ENCODE measurements around the gene MVB12B.

MVB12B gene

GRCh38 chr9:126403397-126403796, 76.8 kb downstream of the MVB12B start:
- H3K4me3 Mint-ChIP-seq: no peak overlapping the region
- H3K4me1 Mint-ChIP-seq: peaks cover 17% of the 10 kb centered on the region
- no peak overlapping the region for H3K27ac Mint-ChIP-seq (ENCODE audit: low read depth)
- peaks cover 18% of the 10 kb centered on the region for H3K36me3 Mint-ChIP-seq (ENCODE audit: insufficient read depth)
- no peak for ATAC-seq (replicated peaks; ENCODE audit: extremely low read depth, poor library complexity, severe bottlenecking)
- H3K27me3 Mint-ChIP-seq: no peaks in the 10 kb centered on the region
- no peak for DNase-seq (ENCODE audit: low spot score in 2 of 2)
- no peaks in the 10 kb centered on the region for H3K9me3 Mint-ChIP-seq

- peaks cover 20% of the 10 kb centered on the region for H3K4me1 Mint-ChIP-seq
- DNase-seq (ENCODE audit: low spot score in 2 of 2): no peak
- no peaks in the 10 kb centered on the region for H3K27me3 Mint-ChIP-seq
- no peak for ATAC-seq (replicated peaks; ENCODE audit: extremely low read depth, poor library complexity, severe bottlenecking)
- H3K9me3 Mint-ChIP-seq: no peaks in the 10 kb centered on the region
- H3K4me3 Mint-ChIP-seq: no peak overlapping the region
- H3K27ac Mint-ChIP-seq (ENCODE audit: low read depth): no peak overlapping the region
- H3K36me3 Mint-ChIP-seq (ENCODE audit: insufficient read depth): peaks cover 18% of the 10 kb centered on the region
Observed at GRCh38 chr9:126404459-126404858, 77.8 kb downstream of the MVB12B start.

GRCh38 chr9:126406075-126406667, 79.5 kb downstream of the MVB12B start:
- no peak for ATAC-seq (replicated peaks; ENCODE audit: extremely low read depth, poor library complexity, severe bottlenecking)
- DNase-seq (ENCODE audit: low spot score in 2 of 2): no peak
- Mint-ChIP-seq H3K36me3 (ENCODE audit: insufficient read depth) (peaks cover 21% of the 10 kb centered on the region), H3K27ac (ENCODE audit: low read depth) (peak overlapping the region; percentile 67), H3K4me3 (no peak overlapping the region), H3K27me3 (no peaks in the 10 kb centered on the region), H3K4me1 (peaks cover 30% of the 10 kb centered on the region), H3K9me3 (no peaks in the 10 kb centered on the region)

DNA sequence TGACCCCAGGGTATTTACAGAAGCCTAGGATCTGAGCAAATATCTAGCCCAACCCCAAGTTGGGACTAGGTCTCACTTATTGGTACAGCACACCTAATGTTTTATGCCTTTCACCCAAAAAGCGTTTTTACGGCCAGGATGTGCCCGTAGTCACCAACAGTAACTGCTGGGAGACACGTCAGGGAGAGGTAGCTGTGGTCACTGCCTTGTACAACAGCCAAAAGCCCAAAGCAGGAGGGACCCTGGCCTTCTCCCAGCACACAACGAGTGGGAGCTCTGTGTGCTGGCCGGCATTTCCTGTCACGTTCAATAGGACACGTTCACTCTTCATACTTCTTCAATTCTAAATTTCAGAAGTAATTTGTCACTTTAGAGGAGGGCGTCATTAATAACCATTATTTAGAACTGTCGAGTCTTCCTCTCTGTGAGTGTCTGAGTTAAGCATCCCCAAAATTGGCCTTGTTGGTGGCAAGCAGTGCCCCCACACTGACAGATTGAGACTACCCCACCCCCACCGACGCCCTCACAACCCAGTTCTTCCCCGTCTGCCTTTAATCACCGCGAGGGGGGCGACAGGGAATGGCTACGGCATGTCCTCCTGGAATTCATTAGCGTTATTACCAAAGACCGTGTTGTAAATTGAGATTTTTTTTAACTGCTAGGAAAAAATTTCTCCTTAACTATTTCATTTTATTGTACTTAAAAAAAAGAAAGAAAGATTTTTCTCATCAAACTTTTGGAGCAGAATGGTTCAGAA, 80.7 kb downstream of the MVB12B start:
- ATAC-seq (replicated peaks; ENCODE audit: extremely low read depth, poor library complexity, severe bottlenecking) (no peak), DNase-seq (ENCODE audit: low spot score in 2 of 2) (no peak)
- Mint-ChIP-seq H3K4me1 (peaks cover 39% of the 10 kb centered on the region), H3K9me3 (no peaks in the 10 kb centered on the region), H3K36me3 (ENCODE audit: insufficient read depth) (peaks cover 18% of the 10 kb centered on the region), H3K27ac (ENCODE audit: low read depth) (no peak overlapping the region), H3K4me3 (no peak overlapping the region), H3K27me3 (no peaks in the 10 kb centered on the region)

DNA sequence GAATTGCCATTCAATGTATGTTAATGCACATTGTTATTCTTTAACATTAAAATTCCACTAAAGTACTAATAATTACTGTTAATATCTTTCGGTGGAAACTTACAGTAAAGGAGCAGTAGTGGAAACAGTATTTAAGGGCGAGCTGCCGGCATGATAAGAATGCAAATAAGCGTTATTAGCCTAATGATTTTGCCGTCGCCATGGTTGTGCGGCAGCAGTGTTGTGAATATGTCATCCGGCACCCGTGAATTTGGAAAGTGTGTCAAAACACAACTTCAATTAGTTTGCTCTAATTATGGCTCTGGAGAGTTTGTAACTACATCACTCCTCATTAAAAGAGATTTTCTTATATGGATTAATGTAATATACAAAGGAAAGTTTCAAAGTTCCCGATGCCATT, 81.4 kb downstream of the MVB12B start:
- peaks cover 15% of the 10 kb centered on the region for H3K36me3 Mint-ChIP-seq (ENCODE audit: insufficient read depth)
- no peaks in the 10 kb centered on the region for H3K9me3 Mint-ChIP-seq
- no peaks in the 10 kb centered on the region for H3K27me3 Mint-ChIP-seq
- no peak overlapping the region for H3K27ac Mint-ChIP-seq (ENCODE audit: low read depth)
- no peak overlapping the region for H3K4me3 Mint-ChIP-seq
- H3K4me1 Mint-ChIP-seq: peaks cover 44% of the 10 kb centered on the region
- ATAC-seq (replicated peaks; ENCODE audit: extremely low read depth, poor library complexity, severe bottlenecking): no peak
- no peak for DNase-seq (ENCODE audit: low spot score in 2 of 2)

DNA sequence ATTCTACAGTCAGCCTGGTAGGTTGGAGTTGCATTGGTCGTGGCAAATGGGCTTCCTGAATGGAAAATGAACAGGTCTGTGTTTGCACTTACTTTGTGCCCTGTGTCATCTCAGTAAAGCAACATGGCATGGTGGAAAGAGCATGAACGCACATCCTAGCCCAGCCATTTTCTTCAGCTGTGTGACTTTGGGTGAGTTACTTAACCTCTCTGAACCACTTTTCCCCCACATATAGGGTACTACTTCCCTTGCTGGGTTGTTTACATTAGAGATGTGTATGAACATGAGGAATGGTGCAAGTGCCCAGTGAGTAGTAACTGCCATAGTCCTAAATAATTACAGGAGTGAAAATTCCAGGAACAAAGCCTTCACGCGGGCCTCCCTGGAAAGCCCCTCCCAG, 83.6 kb downstream of the MVB12B start:
- Mint-ChIP-seq H3K4me1 (peaks cover 44% of the 10 kb centered on the region), H3K9me3 (no peaks in the 10 kb centered on the region)

GRCh38 chr9:126411225-126411947, 84.8 kb downstream of the MVB12B start:
- ATAC-seq (replicated peaks; ENCODE audit: extremely low read depth, poor library complexity, severe bottlenecking): peak; percentile 98
- peak overlapping the region; percentile 63 for H3K4me3 Mint-ChIP-seq
- H3K9me3 Mint-ChIP-seq: no peaks in the 10 kb centered on the region
- peaks cover 7% of the 10 kb centered on the region for H3K36me3 Mint-ChIP-seq (ENCODE audit: insufficient read depth)
- no peaks in the 10 kb centered on the region for H3K27me3 Mint-ChIP-seq
- peaks cover 51% of the 10 kb centered on the region for H3K4me1 Mint-ChIP-seq
- DNase-seq (ENCODE audit: low spot score in 2 of 2): peak in 1 of 2 donors; percentile 28
- H3K27ac Mint-ChIP-seq (ENCODE audit: low read depth): peak overlapping the region; percentile 85

More for the DNA sequence above, 83.6 kb downstream of the MVB12B start:
- Mint-ChIP-seq H3K27ac (ENCODE audit: low read depth) (peak overlapping the region; percentile 85), H3K4me3 (no peak overlapping the region), H3K27me3 (no peaks in the 10 kb centered on the region), H3K36me3 (ENCODE audit: insufficient read depth) (peaks cover 9% of the 10 kb centered on the region)
- ATAC-seq (replicated peaks; ENCODE audit: extremely low read depth, poor library complexity, severe bottlenecking) (no peak), DNase-seq (ENCODE audit: low spot score in 2 of 2) (no peak)

DNA sequence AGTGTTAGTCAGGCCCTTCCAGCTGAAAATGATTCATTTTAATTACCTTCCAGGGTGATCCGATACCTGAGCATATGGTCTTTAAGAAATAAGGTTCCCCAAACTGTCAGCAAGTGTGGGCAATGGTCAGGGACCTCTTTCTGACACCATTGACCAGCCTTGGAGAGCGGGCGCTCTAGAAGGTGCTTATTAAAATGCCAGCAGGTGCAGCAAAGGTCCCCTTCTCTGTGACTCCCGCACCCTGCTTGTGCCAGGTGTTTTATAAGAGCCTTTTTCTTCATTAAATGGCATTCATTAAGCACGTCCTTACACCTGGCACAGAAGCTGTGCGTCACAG, 85.3 kb downstream of the MVB12B start:
- Mint-ChIP-seq H3K27me3 (no peaks in the 10 kb centered on the region), H3K27ac (ENCODE audit: low read depth) (peak overlapping the region; percentile 85), H3K9me3 (no peaks in the 10 kb centered on the region), H3K4me1 (peaks cover 54% of the 10 kb centered on the region), H3K4me3 (peak overlapping the region; percentile 63), H3K36me3 (ENCODE audit: insufficient read depth) (peaks cover 9% of the 10 kb centered on the region)
- ATAC-seq (replicated peaks; ENCODE audit: extremely low read depth, poor library complexity, severe bottlenecking) (no peak), DNase-seq (ENCODE audit: low spot score in 2 of 2) (no peak)

DNA sequence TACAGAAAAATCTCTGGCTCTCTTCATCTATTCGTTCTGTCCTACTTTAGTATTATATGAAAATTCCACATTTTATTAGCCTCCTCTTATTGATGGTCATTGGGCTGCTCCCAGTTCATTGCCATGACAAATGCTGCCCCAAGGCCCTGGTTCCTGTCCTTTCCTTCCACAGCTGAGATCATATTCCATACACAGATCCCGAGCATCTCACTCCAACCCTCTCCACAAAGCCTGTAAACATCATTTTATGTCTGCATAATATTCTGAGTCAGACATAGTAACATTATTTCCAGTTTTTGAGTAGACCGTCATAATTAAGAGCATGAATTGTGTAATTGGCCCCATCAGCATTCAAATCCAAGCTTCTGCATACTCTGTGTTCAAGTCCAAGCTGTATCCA, 86.3 kb downstream of the MVB12B start:
- Mint-ChIP-seq H3K27me3 (no peaks in the 10 kb centered on the region), H3K9me3 (no peaks in the 10 kb centered on the region), H3K4me1 (peaks cover 57% of the 10 kb centered on the region), H3K4me3 (peak overlapping the region; percentile 35), H3K27ac (ENCODE audit: low read depth) (no peak overlapping the region), H3K36me3 (ENCODE audit: insufficient read depth) (peaks cover 8% of the 10 kb centered on the region)
- no peak for ATAC-seq (replicated peaks; ENCODE audit: extremely low read depth, poor library complexity, severe bottlenecking)
- DNase-seq (ENCODE audit: low spot score in 2 of 2): no peak

GRCh38 chr9:126413391-126414068, 86.9 kb downstream of the MVB12B start:
- no peak overlapping the region for H3K4me3 Mint-ChIP-seq
- peaks cover 58% of the 10 kb centered on the region for H3K4me1 Mint-ChIP-seq
- DNase-seq (ENCODE audit: low spot score in 2 of 2) (no peak), ATAC-seq (replicated peaks; ENCODE audit: extremely low read depth, poor library complexity, severe bottlenecking) (no peak)
- H3K36me3 Mint-ChIP-seq (ENCODE audit: insufficient read depth): peaks cover 8% of the 10 kb centered on the region
- H3K9me3 Mint-ChIP-seq: no peaks in the 10 kb centered on the region
- no peak overlapping the region for H3K27ac Mint-ChIP-seq (ENCODE audit: low read depth)
- H3K27me3 Mint-ChIP-seq: no peaks in the 10 kb centered on the region

- Mint-ChIP-seq H3K36me3 (ENCODE audit: insufficient read depth) (peaks cover 7% of the 10 kb centered on the region), H3K27me3 (no peaks in the 10 kb centered on the region), H3K27ac (ENCODE audit: low read depth) (peak overlapping the region; percentile 24), H3K9me3 (no peaks in the 10 kb centered on the region), H3K4me1 (peaks cover 48% of the 10 kb centered on the region), H3K4me3 (no peak overlapping the region)
- no peak for DNase-seq (ENCODE audit: low spot score in 2 of 2)
- no peak for ATAC-seq (replicated peaks; ENCODE audit: extremely low read depth, poor library complexity, severe bottlenecking)
Observed at GRCh38 chr9:126415741-126416370, 89.2 kb downstream of the MVB12B start.

GRCh38 chr9:126417043-126417442, 90.4 kb downstream of the MVB12B start:
- Mint-ChIP-seq H3K4me1 (peaks cover 41% of the 10 kb centered on the region), H3K27me3 (no peaks in the 10 kb centered on the region), H3K9me3 (no peaks in the 10 kb centered on the region), H3K36me3 (ENCODE audit: insufficient read depth) (peaks cover 9% of the 10 kb centered on the region), H3K4me3 (no peak overlapping the region), H3K27ac (ENCODE audit: low read depth) (peak overlapping the region; percentile 22)
- DNase-seq (ENCODE audit: low spot score in 2 of 2) (no peak), ATAC-seq (replicated peaks; ENCODE audit: extremely low read depth, poor library complexity, severe bottlenecking) (no peak)
